ENCODE data around the gene CFTR.

The CFTR gene

DNA sequence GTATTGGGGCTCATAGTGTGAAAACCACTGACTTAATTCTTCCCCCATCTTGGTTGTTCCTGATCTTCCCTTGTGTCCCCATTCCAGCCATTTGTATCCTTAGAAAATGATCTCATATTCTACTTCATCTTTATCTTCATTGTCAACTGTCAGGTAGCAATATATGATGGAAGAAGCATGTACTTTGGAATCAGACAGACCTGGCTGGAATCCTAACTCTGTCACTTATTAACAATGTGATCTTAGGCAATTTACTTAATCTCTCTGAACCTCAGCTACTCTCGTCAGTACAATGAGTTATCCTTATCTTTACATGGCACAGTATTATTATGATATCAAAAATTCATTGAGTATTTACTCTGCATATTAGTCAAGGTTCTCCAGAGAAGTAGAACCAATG, 10.1 kb downstream of the CFTR start:
- H3K4me1 ChIP-seq (ENCODE audit: insufficient read depth, poor library complexity, severe bottlenecking): no peaks in the 10 kb centered on the region
- H3K36me3 ChIP-seq (ENCODE audit: low read depth): no peaks in the 10 kb centered on the region
- DNase-seq (ENCODE audit: low spot score) (no peak), ATAC-seq (ENCODE audit: low read depth) (no peak)
- no peak overlapping the region for H3K27ac ChIP-seq (ENCODE audit: poor library complexity, severe bottlenecking)
- no peak overlapping the region for H3K4me3 ChIP-seq (ENCODE audit: severe bottlenecking)
- TF ChIP-seq, protein P1, sequence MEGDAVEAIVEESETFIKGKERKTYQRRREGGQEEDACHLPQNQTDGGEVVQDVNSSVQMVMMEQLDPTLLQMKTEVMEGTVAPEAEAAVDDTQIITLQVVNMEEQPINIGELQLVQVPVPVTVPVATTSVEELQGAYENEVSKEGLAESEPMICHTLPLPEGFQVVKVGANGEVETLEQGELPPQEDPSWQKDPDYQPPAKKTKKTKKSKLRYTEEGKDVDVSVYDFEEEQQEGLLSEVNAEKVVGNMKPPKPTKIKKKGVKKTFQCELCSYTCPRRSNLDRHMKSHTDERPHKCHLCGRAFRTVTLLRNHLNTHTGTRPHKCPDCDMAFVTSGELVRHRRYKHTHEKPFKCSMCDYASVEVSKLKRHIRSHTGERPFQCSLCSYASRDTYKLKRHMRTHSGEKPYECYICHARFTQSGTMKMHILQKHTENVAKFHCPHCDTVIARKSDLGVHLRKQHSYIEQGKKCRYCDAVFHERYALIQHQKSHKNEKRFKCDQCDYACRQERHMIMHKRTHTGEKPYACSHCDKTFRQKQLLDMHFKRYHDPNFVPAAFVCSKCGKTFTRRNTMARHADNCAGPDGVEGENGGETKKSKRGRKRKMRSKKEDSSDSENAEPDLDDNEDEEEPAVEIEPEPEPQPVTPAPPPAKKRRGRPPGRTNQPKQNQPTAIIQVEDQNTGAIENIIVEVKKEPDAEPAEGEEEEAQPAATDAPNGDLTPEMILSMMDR (IDR thresholded peaks at IDR 0.05; ENCODE audit: poor library complexity, severe bottlenecking): no peak
- H3K27me3 ChIP-seq (ENCODE audit: insufficient read depth, poor library complexity, severe bottlenecking): no peaks in the 10 kb centered on the region
- H3K9me3 ChIP-seq (ENCODE audit: severe bottlenecking): no peaks in the 10 kb centered on the region

DNA sequence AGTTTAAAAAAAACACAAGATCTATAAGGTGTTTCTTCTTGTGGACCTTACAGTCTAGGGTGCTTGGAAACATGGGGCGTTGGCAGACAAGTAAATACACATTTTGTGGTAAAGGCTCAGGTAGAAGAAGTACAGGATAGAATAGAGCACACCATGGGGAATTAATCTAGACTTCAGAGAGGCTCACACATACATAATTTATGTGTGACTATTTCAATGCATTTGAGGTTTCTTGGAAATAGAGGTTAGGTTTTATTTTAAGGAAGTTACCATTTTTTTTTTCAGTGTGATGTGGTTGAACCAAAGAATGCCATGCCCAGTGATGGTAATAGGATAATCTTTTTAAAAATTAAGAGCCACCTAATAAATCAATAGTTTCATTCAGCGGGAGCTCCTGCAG, 12.8 kb downstream of the CFTR start:
- DNase-seq (ENCODE audit: low spot score) (no peak), ATAC-seq (ENCODE audit: low read depth) (no peak)
- Histone ChIP-seq H3K27ac (ENCODE audit: poor library complexity, severe bottlenecking) (no peak overlapping the region), H3K27me3 (ENCODE audit: insufficient read depth, poor library complexity, severe bottlenecking) (no peaks in the 10 kb centered on the region), H3K4me1 (ENCODE audit: insufficient read depth, poor library complexity, severe bottlenecking) (no peaks in the 10 kb centered on the region), H3K4me3 (ENCODE audit: severe bottlenecking) (no peak overlapping the region), H3K9me3 (ENCODE audit: severe bottlenecking) (no peaks in the 10 kb centered on the region), H3K36me3 (ENCODE audit: low read depth) (no peaks in the 10 kb centered on the region)
- TF ChIP-seq, protein P1 (IDR thresholded peaks at IDR 0.05; ENCODE audit: poor library complexity, severe bottlenecking): no peak

DNA sequence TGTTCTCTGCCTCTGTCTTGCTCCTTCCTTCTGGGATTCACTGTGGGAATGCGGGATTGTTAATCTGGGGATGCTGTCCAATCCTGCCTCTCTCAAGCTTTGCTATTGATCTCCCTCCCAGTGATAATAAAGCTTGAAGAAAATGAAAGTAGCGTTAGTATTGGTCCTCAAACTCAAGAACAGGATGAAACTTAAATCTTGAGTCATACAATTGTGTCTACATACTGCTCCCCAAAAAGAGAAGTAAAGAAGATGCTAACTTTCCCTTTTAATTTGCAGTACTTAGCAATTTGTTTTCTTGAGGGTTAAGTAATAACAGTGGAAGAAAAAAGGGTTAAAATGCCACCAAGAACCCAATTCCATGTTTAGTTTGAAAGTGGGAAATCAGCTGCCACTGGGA, 13.6 kb downstream of the CFTR start:
- Histone ChIP-seq H3K27me3 (ENCODE audit: insufficient read depth, poor library complexity, severe bottlenecking) (peaks cover 7% of the 10 kb centered on the region), H3K27ac (ENCODE audit: poor library complexity, severe bottlenecking) (no peak overlapping the region), H3K4me3 (ENCODE audit: severe bottlenecking) (no peak overlapping the region), H3K4me1 (ENCODE audit: insufficient read depth, poor library complexity, severe bottlenecking) (no peaks in the 10 kb centered on the region), H3K36me3 (ENCODE audit: low read depth) (no peaks in the 10 kb centered on the region), H3K9me3 (ENCODE audit: severe bottlenecking) (no peaks in the 10 kb centered on the region)
- DNase-seq (ENCODE audit: low spot score): no peak
- ATAC-seq (ENCODE audit: low read depth): no peak
- TF ChIP-seq, protein P1 (IDR thresholded peaks at IDR 0.05; ENCODE audit: poor library complexity, severe bottlenecking): no peak

DNA sequence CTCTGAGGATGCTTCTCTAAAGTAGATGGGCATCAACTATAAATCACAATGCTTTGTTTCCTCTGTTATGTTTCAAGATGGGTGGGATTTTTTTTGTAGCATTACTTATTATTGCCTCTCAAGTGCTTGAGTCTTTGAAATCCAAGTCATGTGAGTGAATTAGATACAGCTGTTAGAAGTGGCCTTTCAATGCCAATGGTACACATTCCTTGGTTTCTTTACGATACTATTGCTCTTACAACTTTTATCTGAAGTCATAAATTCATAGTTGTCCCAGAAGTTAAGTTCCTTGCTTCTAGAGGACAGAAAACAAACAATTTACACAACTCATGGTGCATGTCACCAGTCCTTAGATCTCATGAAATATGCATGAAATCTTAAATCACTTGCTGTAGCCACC, 15.5 kb downstream of the CFTR start:
- no peak overlapping the region for H3K27ac ChIP-seq (ENCODE audit: poor library complexity, severe bottlenecking)
- H3K36me3 ChIP-seq (ENCODE audit: low read depth): no peaks in the 10 kb centered on the region
- TF ChIP-seq, protein P1 (IDR thresholded peaks at IDR 0.05; ENCODE audit: poor library complexity, severe bottlenecking): no peak
- H3K4me1 ChIP-seq (ENCODE audit: insufficient read depth, poor library complexity, severe bottlenecking): no peaks in the 10 kb centered on the region
- DNase-seq (ENCODE audit: low spot score) (no peak), ATAC-seq (ENCODE audit: low read depth) (no peak)
- H3K4me3 ChIP-seq (ENCODE audit: severe bottlenecking): no peak overlapping the region
- H3K27me3 ChIP-seq (ENCODE audit: insufficient read depth, poor library complexity, severe bottlenecking): peaks cover 7% of the 10 kb centered on the region
- H3K9me3 ChIP-seq (ENCODE audit: severe bottlenecking): no peaks in the 10 kb centered on the region

DNA sequence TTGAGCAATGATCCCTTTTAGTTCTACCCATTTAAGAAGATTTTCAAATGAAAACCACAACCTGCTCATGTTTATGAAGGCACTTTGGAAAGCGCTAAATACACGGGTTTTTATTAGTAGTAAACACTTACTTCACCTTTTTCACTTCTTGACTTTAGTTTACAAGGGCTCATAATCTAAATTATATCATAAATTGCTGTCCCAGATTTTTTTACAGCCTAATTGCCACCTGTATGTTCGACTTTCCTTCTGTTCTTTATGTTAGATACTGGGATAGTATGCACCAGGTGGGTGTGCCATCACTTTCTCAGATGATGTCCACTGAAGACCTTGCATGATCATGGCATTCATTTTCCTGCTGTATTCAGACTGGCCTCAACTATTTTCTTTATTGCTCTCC, 22.5 kb downstream of the CFTR start:
- ATAC-seq (ENCODE audit: low read depth) (no peak), DNase-seq (ENCODE audit: low spot score) (no peak)
- H3K4me1 ChIP-seq (ENCODE audit: insufficient read depth, poor library complexity, severe bottlenecking): no peaks in the 10 kb centered on the region
- H3K27me3 ChIP-seq (ENCODE audit: insufficient read depth, poor library complexity, severe bottlenecking): peaks cover 7% of the 10 kb centered on the region
- H3K9me3 ChIP-seq (ENCODE audit: severe bottlenecking): no peaks in the 10 kb centered on the region
- H3K4me3 ChIP-seq (ENCODE audit: severe bottlenecking): no peak overlapping the region
- no peaks in the 10 kb centered on the region for H3K36me3 ChIP-seq (ENCODE audit: low read depth)
- H3K27ac ChIP-seq (ENCODE audit: poor library complexity, severe bottlenecking): no peak overlapping the region
- TF ChIP-seq, protein P1 (IDR thresholded peaks at IDR 0.05; ENCODE audit: poor library complexity, severe bottlenecking): no peak

All from RWPE2 (cell line).